Adipose tissue (tissue), 3 donors: ENCODE measurements around the gene TRIM29. TPM values are rescaled to one million over a fixed set of nuclear protein-coding genes. Genes with fewer than 3 reads are reported as not detected.

ENCODE experiments used
- polyA plus RNA-seq, 3 donors: library from polyadenylated mRNA; stranded (reverse); fragments of 200-250 nt; gene quantifications; one replicate each; pipeline ENCODE4 v1.2.3, GENCODE V29; 2013
- donor health status: healthy with polysubstance abuse.
- donor health status: Bipolar disorder and iron deficiency.
- donor health status: healthy.

TRIM29 gene
- polyA plus RNA-seq, 3 donors = 0.41 to 2.1 (median 1.8) TPM

Other genes with a start within 250 kb of the TRIM29 start
- 100 to 1,000 TPM in 1 of 3 donors, 10 to 100 TPM in 2; 37.0 to 110 (median 49.4) TPM for gene OAF, start 72.9 kb upstream of the TRIM29 start, polyA plus RNA-seq
- under 1 TPM in 2 of 3 donors, not detected in 1; 0.08 to 0.16 TPM for gene POU2F3, start 102.0 kb upstream of the TRIM29 start, polyA plus RNA-seq
- 1 to 10 TPM; 1.7 to 3.6 (median 2.7) TPM for gene TLCD5, start 187.2 kb upstream of the TRIM29 start, polyA plus RNA-seq
- 10 to 100 TPM; 13.9 to 27.7 (median 20.7) TPM for gene ARHGEF12, start 198.3 kb upstream of the TRIM29 start, polyA plus RNA-seq